Neural progenitor cell (in vitro differentiated cells): Measurements from ENCODE around the gene PANK4.

Source experiments
- EZH2 ChIP-seq: fragments of 200-600 bp; sonication (generic); IDR thresholded peaks from 2 replicates; pipeline ENCODE4 v1.6.1; 2017; ENCODE audit warnings: antibody characterized with exemption, mild to moderate bottlenecking, moderate library complexity
- TF ChIP-seq, protein P1 (sequence below): fragments of 200-600 bp; sonication (generic); IDR thresholded peaks from 2 replicates; pipeline ENCODE4 v1.5.1; 2017; ENCODE audit warnings: antibody characterized with exemption, mild to moderate bottlenecking

DNA sequence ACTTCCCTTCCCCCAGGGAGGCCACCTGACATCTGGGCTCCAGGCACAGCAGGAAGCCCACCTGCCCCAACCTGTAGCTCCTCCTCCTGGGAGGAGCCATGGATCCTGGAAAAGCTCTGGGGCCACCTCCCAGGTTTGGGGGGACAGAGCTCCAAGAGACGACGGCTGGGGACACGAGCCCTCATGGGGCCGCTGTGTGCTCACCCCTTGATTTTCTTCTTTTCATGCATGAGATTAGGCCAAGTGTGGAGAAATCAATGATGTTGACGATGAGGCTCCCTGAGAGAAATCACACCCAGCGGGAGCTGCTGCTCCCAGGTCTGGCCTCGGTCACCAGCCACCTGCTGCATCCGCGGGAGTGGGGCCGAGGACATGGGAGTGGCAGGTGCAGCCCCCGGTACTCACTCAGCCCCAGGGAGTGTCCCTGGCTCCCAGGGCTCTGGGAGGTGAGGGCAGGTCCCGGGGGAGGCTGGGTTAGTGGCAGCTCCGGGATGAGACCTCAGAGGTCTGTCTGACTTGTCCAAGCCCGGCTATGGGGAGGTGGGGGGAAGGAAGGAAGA is 38.5 kb upstream of the PANK4 start:
- TF ChIP-seq, protein P1, sequence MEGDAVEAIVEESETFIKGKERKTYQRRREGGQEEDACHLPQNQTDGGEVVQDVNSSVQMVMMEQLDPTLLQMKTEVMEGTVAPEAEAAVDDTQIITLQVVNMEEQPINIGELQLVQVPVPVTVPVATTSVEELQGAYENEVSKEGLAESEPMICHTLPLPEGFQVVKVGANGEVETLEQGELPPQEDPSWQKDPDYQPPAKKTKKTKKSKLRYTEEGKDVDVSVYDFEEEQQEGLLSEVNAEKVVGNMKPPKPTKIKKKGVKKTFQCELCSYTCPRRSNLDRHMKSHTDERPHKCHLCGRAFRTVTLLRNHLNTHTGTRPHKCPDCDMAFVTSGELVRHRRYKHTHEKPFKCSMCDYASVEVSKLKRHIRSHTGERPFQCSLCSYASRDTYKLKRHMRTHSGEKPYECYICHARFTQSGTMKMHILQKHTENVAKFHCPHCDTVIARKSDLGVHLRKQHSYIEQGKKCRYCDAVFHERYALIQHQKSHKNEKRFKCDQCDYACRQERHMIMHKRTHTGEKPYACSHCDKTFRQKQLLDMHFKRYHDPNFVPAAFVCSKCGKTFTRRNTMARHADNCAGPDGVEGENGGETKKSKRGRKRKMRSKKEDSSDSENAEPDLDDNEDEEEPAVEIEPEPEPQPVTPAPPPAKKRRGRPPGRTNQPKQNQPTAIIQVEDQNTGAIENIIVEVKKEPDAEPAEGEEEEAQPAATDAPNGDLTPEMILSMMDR = no peak
- TF ChIP-seq EZH2 = no peak
